CD8-positive, alpha-beta memory T cell (primary cell): ENCODE results near the gene PARD3. TPM values are rescaled to one million over a fixed set of nuclear protein-coding genes. Genes with fewer than 3 reads are reported as not detected.
"Not testable (repeated sequence)": the region's sequence is repeated elsewhere in the genome, so short reads cannot be mapped to it uniquely, and the experiment has no call there.

ENCODE experiments used
- CTCF ChIA-PET: fragments of 350-600 bp; sonication (Branson Sonifier 250); formaldehyde crosslinking; loops from one replicate; lab custom pipeline; 2021; ENCODE audit warnings: antibody characterized with exemption; lab: Charles Lee
- POLR2A ChIA-PET: fragments of 350-600 bp; sonication (Branson Sonifier 250); formaldehyde crosslinking; loops from one replicate; lab custom pipeline; 2021; ENCODE audit warnings: antibody characterized with exemption; lab: Charles Lee
- DNase-seq, 5 donors: peaks; one replicate each; pipeline versions ENCODE4 v3.0.0 to v3.0.0-alpha.2; 2020 to 2022; ENCODE audit warnings: mixed read lengths in 1 of 5
- H3K27ac ChIP-seq: one replicate; pipeline ENCODE4 v1.7.0; 2013; ENCODE audit warnings: low read depth, mild to moderate bottlenecking, low read length, moderate library complexity
- H3K27me3 ChIP-seq: 2 replicates; pipeline ENCODE4 v1.7.0; 2013; ENCODE audit warnings: low read length, mild to moderate bottlenecking; ENCODE audit not compliant: insufficient read depth, poor library complexity, severe bottlenecking
- H3K36me3 ChIP-seq: 2 replicates; pipeline ENCODE4 v1.7.0; 2013; ENCODE audit warnings: mild to moderate bottlenecking, low read length, moderate library complexity; ENCODE audit not compliant: insufficient read depth
- H3K4me1 ChIP-seq: 2 replicates; pipeline ENCODE4 v1.7.0; 2013; ENCODE audit warnings: mild to moderate bottlenecking, low read length, moderate library complexity; ENCODE audit not compliant: insufficient read depth
- H3K4me3 ChIP-seq: 2 replicates; pipeline ENCODE4 v1.7.0; 2013; ENCODE audit warnings: mild to moderate bottlenecking, low read length
- H3K9me3 ChIP-seq: 2 replicates; pipeline ENCODE4 v1.7.0; 2013; ENCODE audit warnings: mild to moderate bottlenecking, low read length
- H3K27ac Mint-ChIP-seq, 8 donors: one replicate each; pipeline ENCODE4 v1.8.0; 2020 to 2021; ENCODE audit warnings: mixed read lengths in 8 of 8, mild to moderate bottlenecking in 6 of 8, inconsistent platforms in 3 of 8, moderate library complexity in 3 of 8
- H3K27me3 Mint-ChIP-seq, 2 donors: one replicate each; pipeline ENCODE4 v1.8.0; 2020 to 2021; ENCODE audit warnings: mixed read lengths in 2 of 2, mild to moderate bottlenecking in 1 of 2, moderate library complexity in 1 of 2
- H3K36me3 Mint-ChIP-seq, 3 donors: one replicate each; pipeline ENCODE4 v1.8.0; 2020 to 2021; ENCODE audit warnings: mixed read lengths in 3 of 3, inconsistent platforms in 1 of 3, mild to moderate bottlenecking in 1 of 3
- H3K4me1 Mint-ChIP-seq, 3 donors: one replicate each; pipeline ENCODE4 v1.8.0; 2020 to 2021; ENCODE audit warnings: mixed read lengths in 3 of 3, inconsistent platforms in 1 of 3, mild to moderate bottlenecking in 1 of 3
- H3K4me3 Mint-ChIP-seq, 7 donors: one replicate each; pipeline ENCODE4 v1.8.0; 2020 to 2021; ENCODE audit warnings: mixed read lengths in 7 of 7, mild to moderate bottlenecking in 6 of 7, moderate library complexity in 4 of 7, inconsistent platforms in 2 of 7
- H3K9me3 Mint-ChIP-seq, 5 donors: one replicate each; pipeline ENCODE4 v1.8.0; 2020 to 2022; ENCODE audit warnings: mixed read lengths in 5 of 5, mild to moderate bottlenecking in 3 of 5, moderate library complexity in 2 of 5, inconsistent platforms in 1 of 5
- polyA plus RNA-seq: library from polyadenylated mRNA; unstranded; fragments of 300-500 nt; fragmentation: Illumina TruSeq; gene quantifications from one replicate; pipeline ENCODE4 v1.2.3, GENCODE V29; 2021
- total RNA-seq, 2 experiments: library from RNA; stranded (reverse); gene quantifications; one replicate each; pipeline ENCODE4 v1.2.3, GENCODE V29; 2021

The PARD3 gene
- total and polyA plus RNA-seq, 3 experiments from 2014 or later, result 0.27 to 0.46 TPM; not detected in 1

DNA sequence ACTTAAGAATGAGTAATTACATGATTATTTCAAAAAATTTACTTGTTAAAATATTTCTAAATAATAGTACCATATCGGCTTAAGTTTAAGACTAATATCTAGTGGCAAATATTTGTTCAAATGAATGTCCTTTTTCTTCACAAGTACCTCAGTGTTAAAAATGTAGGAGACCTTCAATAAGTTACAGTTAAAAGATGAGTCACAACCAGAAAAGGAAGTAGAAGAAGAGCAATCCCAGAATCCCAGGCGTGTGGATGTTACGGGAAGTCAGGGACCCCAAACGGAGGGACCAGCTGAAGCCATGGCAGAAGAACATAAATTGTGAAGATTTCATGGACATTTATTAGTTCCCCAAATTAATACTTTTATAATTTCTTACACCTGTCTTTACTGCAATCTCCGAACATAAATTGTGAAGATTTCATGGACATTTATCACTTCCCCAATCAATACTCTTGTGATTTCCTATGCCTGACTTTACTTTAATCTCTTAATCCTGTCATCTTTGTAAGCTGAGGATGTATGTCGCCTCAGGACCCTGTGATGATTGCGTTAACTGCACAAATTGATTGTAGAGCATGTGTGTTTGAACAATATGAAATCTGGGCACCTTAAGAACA, 388.4 kb downstream of the PARD3 start:
- H3K4me1 Mint-ChIP-seq, H3K27me3 Mint-ChIP-seq, CTCF ChIA-PET, DNase-seq, H3K27ac ChIP-seq, H3K36me3 Mint-ChIP-seq, H3K27me3 ChIP-seq, H3K4me3 Mint-ChIP-seq, H3K4me3 ChIP-seq, H3K27ac Mint-ChIP-seq, H3K4me1 ChIP-seq, H3K36me3 ChIP-seq, POLR2A ChIA-PET, H3K9me3 ChIP-seq, H3K9me3 Mint-ChIP-seq: not testable (repeated sequence)

DNA sequence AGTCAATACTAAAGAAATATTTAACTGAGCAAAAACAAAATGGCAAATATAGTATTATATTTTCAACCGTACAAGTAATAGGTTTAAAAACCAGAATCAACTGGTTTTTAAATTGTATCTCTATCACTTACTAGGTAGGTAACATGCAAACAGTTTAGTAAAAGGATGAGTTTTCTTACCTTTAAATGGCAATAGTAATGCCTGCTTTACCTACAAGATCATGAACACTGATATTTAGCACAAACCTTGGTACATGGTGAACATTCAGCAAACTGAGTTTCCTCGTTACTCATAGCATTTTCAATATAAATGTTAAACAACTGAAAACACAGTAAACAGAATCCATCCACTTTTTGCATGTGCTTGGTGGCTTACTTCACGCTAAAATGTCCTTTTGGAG, 389.1 kb downstream of the PARD3 start:
- POLR2A ChIA-PET, result no interaction called here
- Mint-ChIP-seq H3K4me3 (no peak overlapping the region), H3K36me3 (no peaks in the 10 kb centered on the region), H3K4me1 (no peaks in the 10 kb centered on the region), H3K9me3 (peaks cover 0 to 3% (median under 1%) of the 10 kb centered on the region in 5 donors), H3K27me3 (no peaks in the 10 kb centered on the region), H3K27ac (no peak overlapping the region)
- no peaks in the 10 kb centered on the region for H3K27me3 ChIP-seq
- no peak for DNase-seq
- no peak overlapping the region for H3K27ac ChIP-seq
- CTCF ChIA-PET, result no interaction called here
- H3K36me3 ChIP-seq, result no peaks in the 10 kb centered on the region
- no peaks in the 10 kb centered on the region for H3K4me1 ChIP-seq
- H3K4me3 ChIP-seq, result no peak overlapping the region
- H3K9me3 ChIP-seq, result no peaks in the 10 kb centered on the region

DNA sequence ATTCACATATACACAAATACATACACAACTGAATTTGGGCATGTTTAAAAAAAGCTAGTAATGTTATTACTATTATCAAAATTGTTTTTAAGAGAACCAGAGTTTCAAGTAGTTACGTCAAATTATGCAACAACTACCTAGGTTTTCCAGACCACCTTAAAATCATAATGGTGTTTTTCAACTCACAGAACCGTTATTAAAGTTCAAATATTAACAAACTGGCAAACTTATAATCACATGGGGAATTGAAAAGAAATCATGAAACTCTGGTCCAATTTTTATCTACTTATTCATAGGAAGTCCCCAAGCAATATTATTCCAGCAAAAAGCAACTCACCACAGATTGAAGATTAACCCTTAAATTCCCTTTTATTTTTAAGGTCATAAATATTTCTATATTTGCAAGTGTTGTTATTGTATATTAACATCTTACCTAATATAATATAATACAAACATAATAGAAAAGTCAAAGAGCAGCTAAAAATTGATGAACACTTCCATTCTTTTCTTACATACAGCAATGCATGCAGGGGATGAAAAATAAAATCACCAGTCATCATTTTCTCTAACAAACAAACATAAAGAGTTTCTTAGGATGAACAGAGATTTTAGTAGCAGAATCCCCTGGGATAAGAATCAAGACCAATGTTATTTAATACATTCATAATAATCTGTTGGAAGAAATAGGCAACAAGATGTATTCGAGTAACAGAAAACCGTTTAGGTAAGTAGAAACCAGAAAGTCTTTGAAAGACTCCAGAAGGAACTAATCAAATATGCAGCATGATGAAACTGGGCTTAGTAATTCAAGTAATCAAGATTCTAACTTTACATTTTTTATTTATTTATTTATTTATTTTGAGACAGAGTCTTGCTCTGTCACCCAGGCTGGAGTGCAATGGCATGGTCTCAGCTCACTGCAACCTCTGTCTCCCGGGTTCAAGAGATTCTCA, 391.1 kb downstream of the PARD3 start:
- DNase-seq, result no peak
- Mint-ChIP-seq H3K4me3 (no peak overlapping the region), H3K36me3 (no peaks in the 10 kb centered on the region), H3K27me3 (no peaks in the 10 kb centered on the region), H3K4me1 (no peaks in the 10 kb centered on the region), H3K9me3 (peaks cover 0 to 2% (median 0%) of the 10 kb centered on the region in 5 donors), H3K27ac (no peak overlapping the region)
- ChIA-PET POLR2A (no interaction called here), CTCF (no interaction called here)
- Histone ChIP-seq H3K27me3 (no peaks in the 10 kb centered on the region), H3K36me3 (no peaks in the 10 kb centered on the region), H3K27ac (no peak overlapping the region), H3K9me3 (no peaks in the 10 kb centered on the region), H3K4me3 (no peak overlapping the region), H3K4me1 (no peaks in the 10 kb centered on the region)

DNA sequence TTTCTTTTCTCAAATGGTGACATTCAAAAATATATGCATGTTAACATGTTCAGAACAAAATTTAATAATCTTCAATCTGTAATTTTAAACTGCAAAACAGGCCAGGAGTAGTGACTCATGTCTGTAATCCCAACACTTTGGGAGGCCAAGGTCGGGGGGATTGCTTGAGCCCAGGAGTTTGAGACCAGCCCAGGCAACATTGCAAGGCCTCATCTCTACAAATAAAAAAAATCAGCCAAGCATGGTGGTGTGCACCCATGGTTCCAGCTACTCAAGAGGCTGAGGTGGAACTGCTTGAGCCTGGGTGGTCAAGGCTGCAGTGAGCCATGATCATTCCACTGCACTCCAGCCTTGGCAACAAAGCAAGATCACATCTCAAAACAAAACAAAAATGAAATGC, 394.3 kb downstream of the PARD3 start:
- Histone ChIP-seq H3K4me3 (no peak overlapping the region), H3K4me1 (no peaks in the 10 kb centered on the region), H3K36me3 (no peaks in the 10 kb centered on the region), H3K27ac (no peak overlapping the region), H3K27me3 (no peaks in the 10 kb centered on the region), H3K9me3 (no peaks in the 10 kb centered on the region)
- H3K4me1 Mint-ChIP-seq, result no peaks in the 10 kb centered on the region
- POLR2A ChIA-PET, result no interaction called here
- H3K9me3 Mint-ChIP-seq, result peaks cover 0 to 2% (median 0%) of the 10 kb centered on the region in 5 donors
- H3K36me3 Mint-ChIP-seq, result no peaks in the 10 kb centered on the region
- H3K27ac Mint-ChIP-seq, result no peak overlapping the region
- no peaks in the 10 kb centered on the region for H3K27me3 Mint-ChIP-seq
- H3K4me3 Mint-ChIP-seq, result no peak overlapping the region
- CTCF ChIA-PET, result no interaction called here
- DNase-seq, result no peak

DNA sequence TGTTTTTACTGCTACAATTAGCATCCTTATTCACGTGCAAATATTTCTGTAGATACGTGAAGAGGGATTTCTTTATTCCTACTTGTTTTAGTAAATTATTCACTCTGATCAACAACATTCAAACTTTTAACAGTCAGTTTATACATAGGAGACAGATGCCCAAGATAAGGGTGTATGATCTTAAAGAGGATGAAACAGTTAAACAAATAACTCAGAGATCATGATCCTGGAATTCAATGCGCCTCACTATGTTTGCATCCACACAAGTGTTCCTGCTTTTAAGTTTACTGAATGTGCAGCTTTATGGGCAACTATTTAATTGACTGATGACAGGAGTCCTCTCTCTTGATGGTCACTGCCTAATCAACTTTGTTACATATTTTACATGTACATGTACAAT, 394.8 kb downstream of the PARD3 start:
- DNase-seq, result no peak
- ChIA-PET POLR2A (no interaction called here), CTCF (no interaction called here)
- H3K4me3 Mint-ChIP-seq, result no peak overlapping the region
- no peaks in the 10 kb centered on the region for H3K27me3 Mint-ChIP-seq
- H3K36me3 Mint-ChIP-seq, result no peaks in the 10 kb centered on the region
- no peaks in the 10 kb centered on the region for H3K4me1 Mint-ChIP-seq
- H3K27me3 ChIP-seq, result no peaks in the 10 kb centered on the region
- no peak overlapping the region for H3K27ac ChIP-seq
- no peak overlapping the region for H3K4me3 ChIP-seq
- no peaks in the 10 kb centered on the region for H3K4me1 ChIP-seq
- H3K36me3 ChIP-seq, result no peaks in the 10 kb centered on the region
- no peak overlapping the region for H3K27ac Mint-ChIP-seq
- no peaks in the 10 kb centered on the region for H3K9me3 ChIP-seq
- H3K9me3 Mint-ChIP-seq, result peaks cover 0 to 2% (median 0%) of the 10 kb centered on the region in 5 donors

DNA sequence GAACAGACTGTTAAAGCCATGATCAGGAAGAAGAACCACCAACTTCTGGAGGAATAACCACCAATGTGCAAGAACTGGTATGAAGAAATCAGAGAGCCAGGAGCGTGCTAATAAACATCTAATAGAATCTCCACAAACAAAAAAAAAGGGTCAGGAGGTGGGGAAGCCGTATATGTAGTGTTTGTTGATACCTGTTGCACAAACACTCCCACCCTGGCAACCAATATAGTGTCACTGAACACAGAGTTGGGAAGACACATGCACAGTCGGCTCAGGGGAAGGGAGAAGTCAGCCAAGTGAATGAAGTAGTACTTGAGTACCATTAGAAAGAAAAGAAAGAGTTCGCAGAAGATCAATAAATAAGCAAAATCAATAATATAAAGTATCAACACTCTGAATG, 400.1 kb downstream of the PARD3 start:
- H3K36me3 Mint-ChIP-seq, result no peaks in the 10 kb centered on the region
- no peak overlapping the region for H3K27ac Mint-ChIP-seq
- no peak overlapping the region for H3K4me3 Mint-ChIP-seq
- no peak for DNase-seq
- H3K4me1 Mint-ChIP-seq, result no peaks in the 10 kb centered on the region
- H3K9me3 Mint-ChIP-seq, result no peaks in the 10 kb centered on the region
- no peak overlapping the region for H3K4me3 ChIP-seq
- no peak overlapping the region for H3K27ac ChIP-seq
- CTCF ChIA-PET, result no interaction called here
- H3K4me1 ChIP-seq, result no peaks in the 10 kb centered on the region
- no peaks in the 10 kb centered on the region for H3K9me3 ChIP-seq
- no peaks in the 10 kb centered on the region for H3K27me3 ChIP-seq
- H3K36me3 ChIP-seq, result no peaks in the 10 kb centered on the region
- H3K27me3 Mint-ChIP-seq, result no peaks in the 10 kb centered on the region
- POLR2A ChIA-PET, result no interaction called here

GRCh38 chr10:34413756-34414587, 401.1 kb downstream of the PARD3 start:
- Histone ChIP-seq H3K36me3 (no peaks in the 10 kb centered on the region), H3K27ac (no peak overlapping the region), H3K4me1 (no peaks in the 10 kb centered on the region), H3K4me3 (no peak overlapping the region), H3K9me3 (no peaks in the 10 kb centered on the region), H3K27me3 (no peaks in the 10 kb centered on the region)
- no peak for DNase-seq
- H3K27ac Mint-ChIP-seq, result no peak overlapping the region
- CTCF ChIA-PET, result no interaction called here
- H3K27me3 Mint-ChIP-seq, result no peaks in the 10 kb centered on the region
- H3K9me3 Mint-ChIP-seq, result no peaks in the 10 kb centered on the region
- POLR2A ChIA-PET, result no interaction called here
- H3K4me3 Mint-ChIP-seq, result no peak overlapping the region
- H3K36me3 Mint-ChIP-seq, result no peaks in the 10 kb centered on the region
- H3K4me1 Mint-ChIP-seq, result no peaks in the 10 kb centered on the region

- Histone ChIP-seq H3K4me3 (no peak overlapping the region), H3K9me3 (no peaks in the 10 kb centered on the region), H3K36me3 (no peaks in the 10 kb centered on the region), H3K4me1 (no peaks in the 10 kb centered on the region), H3K27me3 (no peaks in the 10 kb centered on the region), H3K27ac (no peak overlapping the region)
- no peaks in the 10 kb centered on the region for H3K9me3 Mint-ChIP-seq
- ChIA-PET POLR2A (no interaction called here), CTCF (no interaction called here)
- H3K4me3 Mint-ChIP-seq, result no peak overlapping the region
- H3K36me3 Mint-ChIP-seq, result no peaks in the 10 kb centered on the region
- DNase-seq, result no peak
- no peaks in the 10 kb centered on the region for H3K27me3 Mint-ChIP-seq
- no peaks in the 10 kb centered on the region for H3K4me1 Mint-ChIP-seq
- H3K27ac Mint-ChIP-seq, result no peak overlapping the region
Measured at GRCh38 chr10:34413214-34413613, 401.9 kb downstream of the PARD3 start.
